HG02642 (cell line): ENCODE data around the gene TBX6.

Source experiments
- ATAC-seq: cut with Tn5 transposase; IDR thresholded peaks from one replicate; pipeline ENCODE4 v1.9.1; 2021; ENCODE audit warnings: mild to moderate bottlenecking; ENCODE audit not compliant: unreplicated experiment, poor library complexity

Gene TBX6

DNA sequence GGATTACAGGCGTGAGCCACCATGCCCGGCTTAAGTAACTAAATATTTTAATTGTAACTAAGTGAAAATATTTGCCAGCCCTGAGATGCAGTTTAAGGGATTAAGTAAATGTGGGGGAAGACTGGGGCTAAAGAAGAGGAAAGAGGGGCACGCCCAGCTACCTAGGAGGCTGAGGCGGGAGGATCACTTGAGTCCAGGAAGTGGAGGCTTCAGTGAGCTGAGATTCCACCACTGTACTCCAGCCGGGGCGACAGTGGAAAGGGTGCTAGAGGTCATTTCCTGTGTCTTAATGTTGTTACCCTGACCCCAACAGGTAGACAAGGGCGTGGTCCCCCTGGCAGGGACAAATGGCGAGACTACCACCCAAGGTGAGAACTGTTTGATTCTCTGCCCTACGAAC, 23.4 kb downstream of the TBX6 start:
- ATAC-seq = no peak

DNA sequence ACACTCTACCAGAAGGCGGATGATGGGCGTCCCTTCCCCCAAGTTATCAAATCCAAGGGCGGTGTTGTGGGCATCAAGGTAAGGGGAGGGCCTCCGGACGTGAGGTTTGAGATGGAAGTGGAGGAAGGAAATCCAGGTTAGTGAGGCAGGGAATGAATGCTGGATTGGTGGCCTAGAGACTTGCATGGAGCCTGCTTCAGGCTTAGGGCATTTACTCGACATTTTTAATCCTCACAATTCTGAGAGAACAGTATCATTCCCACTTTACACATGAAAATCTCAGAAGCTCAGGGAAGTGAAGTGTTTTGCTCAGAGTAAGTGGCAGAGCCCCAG, 24.2 kb downstream of the TBX6 start:
- ATAC-seq = no peak

- no peak for ATAC-seq
Observed at GRCh38 chr16:30066761-30067583, 24.8 kb downstream of the TBX6 start.

- ATAC-seq = peak; percentile 6
Observed at GRCh38 chr16:30065943-30066760, 25.6 kb downstream of the TBX6 start.

- ATAC-seq = peak; percentile 83
Observed at GRCh38 chr16:30065102-30065942, 26.4 kb downstream of the TBX6 start, which contains the start of gene ALDOA. Gene ALDOA, plus strand, starts transcription at chr16:30065760. Its CDS starts 1,138 bp downstream, at chr16:30066898.

DNA sequence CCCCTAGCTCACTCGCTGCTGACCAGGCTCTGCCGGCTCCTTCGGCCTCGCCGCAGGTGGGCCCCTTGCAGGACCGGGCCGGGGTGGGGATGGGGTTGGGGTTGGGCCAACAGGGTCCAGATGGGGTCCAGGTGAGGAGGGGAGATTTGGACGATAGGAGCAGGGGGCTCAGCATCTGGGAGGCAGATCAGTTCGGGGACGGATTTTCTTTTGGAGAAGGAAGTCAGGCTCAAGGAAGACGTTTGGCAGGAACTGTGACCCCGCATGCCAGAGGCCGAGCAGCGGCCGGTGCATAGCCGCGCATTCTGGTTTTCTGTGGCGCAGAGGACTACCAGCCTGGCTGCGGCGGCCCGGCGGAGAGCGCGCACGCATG, 27.0 kb downstream of the TBX6 start:
- no peak for ATAC-seq

DNA sequence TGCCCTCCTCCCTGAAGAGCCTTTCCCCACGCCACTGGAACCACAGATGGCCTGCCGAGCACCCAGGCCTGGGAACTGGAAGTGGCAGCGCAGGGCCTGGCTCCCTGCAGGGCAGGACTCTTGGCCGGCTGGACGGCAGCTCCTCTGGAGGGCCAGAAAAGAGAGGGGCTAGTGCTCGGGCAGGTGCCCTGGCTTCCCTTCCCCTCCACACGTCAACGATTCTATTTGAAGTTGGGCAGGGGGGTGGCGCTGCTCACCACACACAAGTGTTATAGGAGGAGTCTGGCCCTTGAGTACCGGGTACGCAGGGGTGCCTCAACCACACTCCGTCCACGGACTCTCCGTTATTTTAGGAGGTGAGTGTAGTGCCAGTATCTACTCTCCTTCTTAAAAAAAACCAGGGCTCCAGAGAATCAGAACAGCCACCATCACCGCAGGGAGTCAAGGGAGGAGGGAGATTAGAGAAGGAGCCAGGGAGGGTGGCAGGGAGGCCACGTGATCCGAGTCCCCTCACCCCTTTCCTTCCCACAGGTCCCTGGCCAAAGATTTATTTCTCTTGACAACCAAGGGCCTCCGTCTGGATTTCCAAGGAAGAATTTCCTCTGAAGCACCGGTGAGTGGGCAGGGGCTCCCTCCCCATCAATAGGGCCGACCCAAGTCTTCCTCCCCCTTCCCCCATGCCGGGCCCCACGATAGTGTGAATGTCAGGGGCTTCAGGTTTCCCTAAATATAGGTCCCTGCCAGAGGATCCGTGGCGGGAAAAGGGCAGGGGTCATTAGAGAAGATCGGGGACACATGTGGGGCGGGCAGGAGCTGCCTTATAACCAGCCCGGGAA, 27.6 kb downstream of the TBX6 start:
- peak; percentile 26 for ATAC-seq

DNA sequence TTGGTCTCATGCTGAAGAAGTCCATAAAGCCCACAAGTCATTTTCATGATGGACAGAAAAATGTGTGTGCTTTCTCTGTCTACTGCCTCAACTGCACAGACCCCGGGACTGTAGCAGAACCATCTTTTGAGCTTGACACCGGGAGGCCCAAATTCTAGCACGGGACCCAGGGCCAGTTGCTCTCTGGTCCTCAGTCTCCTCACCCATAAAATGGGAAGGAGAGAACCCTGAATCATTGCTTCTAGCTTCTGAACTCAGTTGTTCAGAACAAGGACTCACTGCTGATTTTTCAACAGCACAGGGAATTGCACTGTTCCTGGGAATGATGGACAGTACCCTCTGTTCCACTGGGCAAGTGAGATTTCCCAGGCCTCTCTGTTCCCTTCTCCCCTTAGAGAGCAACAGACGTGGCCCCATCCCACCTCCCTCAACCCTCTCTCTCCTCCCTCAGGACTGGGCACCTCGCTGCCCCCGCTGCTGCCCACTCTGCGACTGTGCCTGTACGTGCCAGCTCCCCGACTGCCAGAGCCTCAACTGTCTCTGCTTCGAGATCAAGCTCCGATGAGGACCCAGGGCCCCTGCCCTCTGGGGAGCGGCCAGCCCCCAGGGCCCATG, 28.3 kb downstream of the TBX6 start:
- ATAC-seq = no peak

GRCh38 chr16:30060836-30061554, 30.7 kb downstream of the TBX6 start:
- no peak for ATAC-seq

DNA sequence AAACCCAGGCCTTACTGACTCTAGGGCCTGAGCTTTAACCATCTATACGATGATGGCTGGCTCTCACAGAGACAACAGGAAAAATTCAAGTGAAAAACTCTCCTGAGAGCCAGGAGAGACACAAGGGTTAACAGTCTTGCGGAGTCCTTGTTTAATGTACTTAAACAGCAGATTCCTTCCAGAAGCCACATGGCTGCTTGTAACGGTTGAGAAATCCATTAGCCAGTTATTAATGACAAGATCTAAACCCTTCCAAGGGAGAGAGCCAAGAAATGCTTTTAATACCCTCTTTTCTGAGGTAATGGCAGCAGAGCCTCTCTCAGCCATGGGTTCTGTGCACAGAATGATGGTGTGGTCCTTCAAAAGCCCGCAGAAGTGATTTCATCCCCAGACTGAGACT, 31.4 kb downstream of the TBX6 start:
- no peak for ATAC-seq

- no peak for ATAC-seq
Observed at GRCh38 chr16:30054959-30055553, 36.7 kb downstream of the TBX6 start.

GRCh38 chr16:30054451-30054850, 37.3 kb downstream of the TBX6 start:
- ATAC-seq = no peak

- ATAC-seq = peak; percentile 15
Observed at GRCh38 chr16:30053376-30054015, 38.2 kb downstream of the TBX6 start.

DNA sequence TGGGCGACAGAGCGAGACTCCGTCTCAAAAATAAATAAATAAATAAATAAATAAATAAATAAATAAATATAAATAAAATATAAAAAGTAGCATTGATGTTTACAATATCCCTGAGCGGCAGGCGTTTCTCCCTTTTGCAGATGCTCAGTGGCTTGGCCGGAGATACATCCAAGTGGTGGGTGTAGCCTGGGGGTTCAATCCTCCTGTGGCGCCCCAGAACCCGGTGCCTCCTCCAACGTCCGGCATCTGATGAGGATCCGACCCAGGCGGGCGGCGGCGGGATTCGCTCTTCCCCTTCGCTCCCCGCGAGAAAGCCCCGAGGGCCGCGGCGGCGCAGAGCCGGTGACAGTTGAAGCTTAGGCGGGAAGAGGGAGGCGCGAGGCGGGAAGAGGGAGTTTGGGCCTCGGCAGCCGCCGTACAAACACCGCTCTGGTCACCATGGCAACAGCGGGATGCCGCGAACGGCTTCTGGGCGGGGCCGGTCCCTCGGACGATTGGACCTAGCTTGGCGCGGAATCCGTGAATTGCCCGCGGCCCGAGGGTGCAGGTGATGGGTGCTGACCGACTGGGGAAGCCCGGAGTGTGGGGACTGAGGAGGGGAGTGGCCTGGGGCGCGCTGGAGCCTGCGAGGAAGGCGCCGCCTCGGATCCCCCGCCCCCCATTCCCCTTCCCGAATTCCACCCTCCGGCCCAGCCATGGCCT, 38.9 kb downstream of the TBX6 start:
- peak; percentile 83 for ATAC-seq

DNA sequence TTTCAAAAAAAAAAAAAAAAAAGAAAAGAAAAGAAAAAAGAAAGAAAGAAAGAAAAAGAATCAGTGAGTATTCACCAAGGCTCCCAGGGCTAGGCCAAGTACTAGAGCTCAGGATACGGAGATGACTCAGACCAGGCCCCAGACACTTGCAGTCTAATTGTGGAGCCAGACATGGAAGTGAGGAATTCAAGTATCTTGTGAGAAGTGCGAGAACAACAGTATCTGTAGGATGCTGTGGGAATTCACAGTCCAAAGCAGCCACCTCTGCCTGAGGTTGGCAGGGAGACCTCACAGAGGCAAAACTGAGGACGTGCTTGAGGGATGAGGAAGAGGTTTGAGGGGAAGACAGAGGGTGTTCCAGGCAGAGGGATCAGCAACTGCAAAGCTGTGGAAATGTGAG, 40.2 kb downstream of the TBX6 start:
- ATAC-seq = no peak

- no peak for ATAC-seq
Observed at GRCh38 chr16:30049871-30050270, 41.9 kb downstream of the TBX6 start.

GRCh38 chr16:30046588-30046987, 45.1 kb downstream of the TBX6 start:
- ATAC-seq = no peak
